Ishikawa (cell line): Measurements from ENCODE around the gene ITIH6.

Experiments used
- CEBPB ChIP-seq: IDR thresholded peaks from 2 replicates; pipeline ENCODE4 v1.6.1; 2012
- CREB1 ChIP-seq: IDR thresholded peaks from 2 replicates; pipeline ENCODE4 v1.6.1; 2012; ENCODE audit warnings: low read depth
- EGR1 ChIP-seq: IDR thresholded peaks from 2 replicates; pipeline ENCODE4 v1.6.1; 2012
- EP300 ChIP-seq: IDR thresholded peaks from 2 replicates; pipeline ENCODE4 v1.6.1; 2012; ENCODE audit warnings: borderline replicate concordance
- FOXM1 ChIP-seq: IDR thresholded peaks from 2 replicates; pipeline ENCODE4 v1.6.1; 2012; ENCODE audit warnings: low read depth, borderline replicate concordance
- NFIC ChIP-seq: IDR thresholded peaks from 2 replicates; pipeline ENCODE4 v1.6.1; 2012
- RAD21 ChIP-seq: IDR thresholded peaks from 2 replicates; pipeline ENCODE4 v1.6.1; 2012; ENCODE audit warnings: low read depth
- REST ChIP-seq: IDR thresholded peaks from 2 replicates; pipeline ENCODE4 v1.6.1; 2012; ENCODE audit warnings: low read depth, mild to moderate bottlenecking
- TAF1 ChIP-seq: IDR thresholded peaks from 2 replicates; pipeline ENCODE4 v1.6.1; 2012; ENCODE audit warnings: low read depth, mild to moderate bottlenecking
- TCF12 ChIP-seq: IDR thresholded peaks from 2 replicates; pipeline ENCODE4 v1.6.1; 2012; ENCODE audit warnings: low read depth
- TEAD4 ChIP-seq: IDR thresholded peaks from 2 replicates; pipeline ENCODE4 v1.6.1; 2012
- USF1 ChIP-seq: IDR thresholded peaks from 2 replicates; pipeline ENCODE4 v1.6.1; 2012
- YY1 ChIP-seq: IDR thresholded peaks from 2 replicates; pipeline ENCODE4 v1.6.1; 2012; ENCODE audit warnings: low read depth
- ZBTB7A ChIP-seq: IDR thresholded peaks from 2 replicates; pipeline ENCODE4 v1.6.1; 2012; ENCODE audit warnings: low read depth
- TF ChIP-seq, protein P1 (sequence below): IDR thresholded peaks from 2 replicates; pipeline ENCODE4 v1.6.1; 2012

ITIH6 gene

GRCh38 chrX:54826598-54826997 is 28.5 kb upstream of the ITIH6 start:
- TF ChIP-seq CEBPB (no peak), YY1 (no peak), CREB1 (no peak), TAF1 (no peak), USF1 (no peak), EGR1 (no peak), ZBTB7A (no peak), TCF12 (no peak), TEAD4 (no peak), NFIC (no peak), RAD21 (no peak), FOXM1 (no peak), EP300 (no peak), REST (no peak)
- TF ChIP-seq, protein P1, sequence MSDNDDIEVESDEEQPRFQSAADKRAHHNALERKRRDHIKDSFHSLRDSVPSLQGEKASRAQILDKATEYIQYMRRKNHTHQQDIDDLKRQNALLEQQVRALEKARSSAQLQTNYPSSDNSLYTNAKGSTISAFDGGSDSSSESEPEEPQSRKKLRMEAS: no peak

GRCh38 chrX:54825716-54826438 is 27.8 kb upstream of the ITIH6 start:
- TF ChIP-seq RAD21: peak; percentile 10; the same call in 1 of the 2 replicates
- no peak for TF ChIP-seq TCF12

- TF ChIP-seq YY1 (no peak), REST (no peak)
Observed at GRCh38 chrX:54824722-54825121, 26.7 kb upstream of the ITIH6 start.

- no peak for TF ChIP-seq TCF12
- TF ChIP-seq CEBPB: no peak
- TF ChIP-seq, protein P1: no peak
- no peak for TF ChIP-seq NFIC
- no peak for TF ChIP-seq CREB1
- TF ChIP-seq ZBTB7A: no peak
- no peak for TF ChIP-seq EGR1
Observed at GRCh38 chrX:54824195-54824594, 26.1 kb upstream of the ITIH6 start.

- TF ChIP-seq FOXM1 (no peak), TCF12 (no peak), EGR1 (no peak), YY1 (no peak)
Observed at GRCh38 chrX:54821310-54821709, 23.3 kb upstream of the ITIH6 start.

DNA sequence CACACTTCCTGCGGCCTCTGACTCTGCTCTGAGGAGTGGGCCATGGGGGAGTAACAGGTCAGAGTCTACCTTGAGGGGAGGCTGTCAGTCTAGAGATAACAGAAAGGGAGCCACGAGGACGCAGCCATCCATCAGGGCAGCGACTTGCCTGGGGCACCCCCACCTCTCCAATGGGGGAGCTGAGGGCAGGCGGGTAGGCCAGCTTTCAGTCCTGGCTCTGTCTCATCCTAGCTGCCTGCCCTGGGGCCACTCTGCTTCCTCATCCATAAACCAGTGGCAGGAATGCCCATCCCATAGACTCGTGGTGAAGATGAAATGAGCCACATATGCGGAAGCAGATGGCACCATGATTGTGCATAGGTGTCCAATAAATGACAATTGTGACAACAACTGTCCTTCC is 22.7 kb upstream of the ITIH6 start:
- TF ChIP-seq FOXM1 (no peak), EGR1 (no peak), ZBTB7A (no peak), TAF1 (no peak), YY1 (no peak), CEBPB (no peak), USF1 (no peak), TEAD4 (no peak), RAD21 (no peak), TCF12 (no peak), CREB1 (no peak), REST (no peak), EP300 (no peak), NFIC (no peak)
- TF ChIP-seq, protein P1: no peak
